ENCODE results near the gene PCSK1N.
A peak's percentile ranks its signal among the peaks of the same experiment; 100 is the strongest.
"Not testable (repeated sequence)": the region's sequence is repeated elsewhere in the genome, so short reads cannot be mapped to it uniquely, and the experiment has no call there.

PCSK1N gene

GRCh38 chrX:48835524-48836329 lies at the start of gene PCSK1N:
TSS of gene PCSK1N (minus strand) at chrX:48835610. CDS start at chrX:48835532, 78 bp downstream.
- DNase-seq (ENCODE audit: low read depth in 2 of 2) = no peak

GRCh38 chrX:48883729-48884128 lies 48.3 kb upstream of the PCSK1N start:
- no peak for DNase-seq (ENCODE audit: low read depth in 2 of 2)

DNA sequence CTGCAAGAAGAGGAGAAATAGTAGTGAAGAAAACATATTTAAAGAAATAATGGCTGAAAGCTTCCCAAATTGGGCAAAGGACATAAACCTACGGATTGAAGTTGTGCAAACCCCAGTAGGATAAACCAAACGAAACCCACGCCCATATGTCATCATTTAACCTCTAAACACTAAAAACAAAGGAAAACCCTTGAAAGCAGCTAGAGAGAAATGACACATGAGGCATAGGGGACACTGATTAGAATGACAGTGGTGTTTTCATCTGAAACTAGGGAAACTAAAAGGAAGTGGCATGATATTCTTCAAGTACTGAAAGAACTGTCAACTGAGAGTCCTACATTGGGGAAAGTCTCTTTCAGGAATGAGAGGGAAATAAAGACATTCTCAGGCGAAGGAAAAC lies 41.5 kb upstream of the PCSK1N start:
- DNase-seq (ENCODE audit: low read depth in 2 of 2) = not testable (repeated sequence)

GRCh38 chrX:48872017-48872416 lies 36.6 kb upstream of the PCSK1N start:
- DNase-seq (ENCODE audit: low read depth in 2 of 2) = not testable (repeated sequence)

GRCh38 chrX:48864210-48864609 lies 28.8 kb upstream of the PCSK1N start:
- peak in 1 of 2 experiments; percentile 9 for DNase-seq (ENCODE audit: low read depth in 2 of 2)

DNA sequence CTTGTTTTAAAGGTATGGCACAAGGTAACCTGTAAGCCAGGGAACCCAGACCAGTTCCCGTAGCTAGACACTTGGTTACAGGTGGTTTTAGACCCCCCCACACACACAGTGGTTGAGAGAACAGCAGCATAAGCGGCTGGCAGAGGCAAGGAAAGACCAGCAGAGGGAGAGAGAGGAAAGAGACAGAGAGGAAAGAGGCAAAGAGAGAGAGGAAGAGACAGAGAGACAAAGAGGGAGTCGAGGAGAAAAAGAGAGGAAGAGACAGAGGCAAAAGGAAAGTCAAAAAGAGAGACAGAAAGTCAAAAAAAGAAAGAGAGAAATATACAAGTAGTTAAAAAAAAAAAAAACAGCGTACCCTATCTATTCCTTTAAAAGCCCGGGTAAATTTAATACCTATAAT lies 19.5 kb upstream of the PCSK1N start:
- no peak for DNase-seq (ENCODE audit: low read depth in 2 of 2)

GRCh38 chrX:48854121-48854804 lies 18.9 kb upstream of the PCSK1N start:
- not testable (repeated sequence) for DNase-seq (ENCODE audit: low read depth in 2 of 2)

DNA sequence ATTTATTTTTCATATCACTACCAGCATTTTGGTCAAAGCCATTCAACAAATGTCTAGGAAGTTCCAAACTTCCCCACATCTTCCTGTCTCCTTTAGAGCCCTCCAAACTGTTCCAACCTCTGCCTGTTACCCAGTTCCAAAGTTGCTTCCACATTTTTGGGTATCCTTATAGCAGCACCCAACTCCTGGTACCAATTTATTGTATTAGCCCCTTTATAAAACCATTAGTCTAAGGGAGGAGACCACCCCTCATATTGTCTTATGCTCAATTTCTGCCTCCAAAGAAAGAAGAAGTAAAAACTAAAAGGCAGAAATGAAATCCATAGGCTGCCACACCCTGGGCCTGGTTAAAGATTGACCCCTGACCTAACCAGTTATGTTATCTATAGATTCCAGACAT lies 18.1 kb upstream of the PCSK1N start:
- DNase-seq (ENCODE audit: low read depth in 2 of 2) = not testable (repeated sequence)

GRCh38 chrX:48852857-48853256 lies 17.4 kb upstream of the PCSK1N start:
- DNase-seq (ENCODE audit: low read depth in 2 of 2) = no peak

GRCh38 chrX:48848847-48849246 lies 13.4 kb upstream of the PCSK1N start:
- DNase-seq (ENCODE audit: low read depth in 2 of 2) = no peak

- no peak for DNase-seq (ENCODE audit: low read depth in 2 of 2)
Observed at GRCh38 chrX:48839686-48840085, 4.3 kb upstream of the PCSK1N start.

- no peak for DNase-seq (ENCODE audit: low read depth in 2 of 2)
Observed at GRCh38 chrX:48834383-48834709, 1.1 kb downstream of the PCSK1N start.

- no peak for DNase-seq (ENCODE audit: low read depth in 2 of 2)
Observed at GRCh38 chrX:48833542-48834138, 1.8 kb downstream of the PCSK1N start.

- no peak for DNase-seq (ENCODE audit: low read depth in 2 of 2)
Observed at GRCh38 chrX:48831909-48832291, 3.5 kb downstream of the PCSK1N start.

DNA sequence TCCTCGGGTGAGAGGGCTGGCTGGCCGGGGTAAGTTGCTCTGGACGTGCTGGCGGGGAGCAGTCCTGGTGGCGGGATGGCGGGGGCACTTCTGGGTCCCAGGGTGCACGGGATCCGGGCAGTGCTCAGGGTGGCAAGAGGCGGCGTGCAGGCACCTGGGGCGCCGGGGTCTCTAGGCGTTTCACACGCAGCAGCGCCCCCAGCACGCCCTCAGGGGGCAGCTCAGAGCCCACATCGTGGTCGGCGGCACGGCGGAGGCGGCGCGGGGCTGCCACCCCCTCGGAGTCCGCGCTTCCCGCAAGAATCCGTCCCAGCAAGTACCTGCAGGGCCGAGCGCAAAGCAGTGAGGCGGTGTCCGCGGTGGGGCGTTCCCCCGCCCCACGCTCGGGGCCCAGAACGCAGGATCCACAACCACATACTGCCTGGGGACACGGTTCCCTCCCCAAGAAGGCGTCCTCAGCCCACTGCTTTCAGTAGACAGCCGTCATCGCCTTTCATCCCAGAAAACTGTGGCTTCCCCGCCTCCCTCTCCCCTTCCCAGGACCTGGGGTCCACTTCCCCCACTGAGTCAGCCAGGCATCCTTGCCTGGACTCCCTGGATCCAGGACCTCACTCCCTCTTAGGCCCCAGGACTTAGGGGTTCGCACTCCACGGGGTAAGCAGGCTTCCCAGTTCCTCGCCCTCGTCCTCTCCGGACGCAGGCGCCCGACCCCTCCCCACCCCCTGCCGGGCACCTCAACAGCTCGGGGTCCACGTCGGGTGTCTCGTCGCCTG lies 4.1 kb downstream of the PCSK1N start:
- DNase-seq (ENCODE audit: low read depth in 2 of 2) = no peak

GRCh38 chrX:48829016-48829735 lies 6.2 kb downstream of the PCSK1N start:
- DNase-seq (ENCODE audit: low read depth in 2 of 2) = no peak

DNA sequence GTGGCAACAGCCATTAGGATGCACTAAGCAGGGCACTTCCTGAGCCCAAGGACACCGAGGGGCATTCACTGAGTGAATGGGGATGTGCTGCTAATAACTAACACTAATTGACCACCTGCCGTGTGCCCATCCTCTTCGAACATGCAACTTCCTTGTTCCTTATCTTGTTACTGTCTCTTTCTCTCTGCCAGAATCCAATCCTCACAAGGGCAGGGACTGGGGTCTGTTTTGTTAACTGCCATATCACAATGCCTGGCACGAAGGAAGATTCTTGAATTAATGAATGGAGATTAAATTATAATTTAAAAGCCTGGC lies 7.8 kb downstream of the PCSK1N start:
- no peak for DNase-seq (ENCODE audit: low read depth in 2 of 2)

- no peak for DNase-seq (ENCODE audit: low read depth in 2 of 2)
Observed at GRCh38 chrX:48826876-48827653, 8.3 kb downstream of the PCSK1N start.

DNA sequence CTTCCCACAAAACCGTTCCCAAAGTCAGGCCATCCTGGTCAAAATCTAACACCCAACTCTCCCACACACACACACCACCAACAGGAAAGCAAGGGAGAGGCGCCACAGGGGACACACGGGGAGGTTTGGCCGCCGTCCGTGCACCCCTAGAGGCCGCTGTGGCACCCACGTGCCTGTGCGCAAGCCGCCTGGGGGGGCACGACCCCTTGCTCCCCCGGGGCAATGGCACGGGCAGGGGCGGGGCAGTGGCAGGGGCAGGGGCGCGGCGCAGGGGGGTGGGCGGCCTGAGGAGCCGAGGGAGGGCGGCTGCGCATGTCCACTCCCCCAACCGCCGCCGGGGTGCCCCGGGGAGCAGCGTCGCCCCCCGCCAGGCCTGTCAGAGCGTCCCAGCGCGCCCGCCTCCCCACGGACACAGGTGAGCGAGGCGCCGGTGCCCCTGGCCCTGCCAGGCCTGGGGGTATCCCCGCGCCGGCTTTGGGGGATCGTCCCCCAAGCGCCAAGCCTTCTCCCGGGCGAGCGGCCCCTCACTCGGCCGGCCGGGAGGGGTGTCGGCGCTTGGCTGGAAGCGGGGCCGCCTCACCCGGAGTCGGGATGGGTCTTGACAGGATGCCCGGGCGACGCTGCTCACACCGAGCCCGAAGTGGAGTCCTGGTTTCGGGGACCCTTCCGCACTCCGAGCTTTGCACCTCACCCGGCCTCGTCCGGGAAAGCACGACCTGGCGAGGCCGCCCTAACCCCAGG lies 9.1 kb downstream of the PCSK1N start, which contains the start of gene ERAS:
Gene ERAS (plus strand): TSS at position 379 of the 741 bp plus-strand sequence. CDS start 2,611 bp downstream, outside the sequence.
- DNase-seq (ENCODE audit: low read depth in 2 of 2) = no peak

- no peak for DNase-seq (ENCODE audit: low read depth in 2 of 2)
Observed at GRCh38 chrX:48824066-48824465, 11.3 kb downstream of the PCSK1N start.
